ENCODE measurements around the gene OSMR.

The OSMR gene

DNA sequence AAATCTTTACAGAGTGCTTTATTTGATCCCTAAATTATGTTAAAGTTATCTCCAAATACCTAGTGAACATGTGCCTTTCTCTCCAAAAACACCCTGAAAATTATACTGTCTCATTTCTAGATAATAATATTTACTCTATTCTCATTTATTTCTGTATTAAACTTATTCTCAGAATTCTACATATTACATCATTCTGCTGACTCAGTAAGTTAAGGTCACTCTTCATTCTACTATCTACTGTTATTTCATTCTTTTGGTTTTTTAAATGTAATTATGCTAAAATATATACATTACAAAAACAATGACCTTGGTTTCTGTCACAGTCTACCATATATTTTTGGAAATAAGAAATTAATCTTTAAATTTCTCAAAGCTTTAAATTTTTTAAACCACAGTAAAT lies 132.2 kb downstream of the OSMR start:
- POLR2A ChIA-PET = no interaction called here
- Histone ChIP-seq H3K36me3 (ENCODE audit: control insufficient read depth in 2 of 2, insufficient read depth in 1 of 2, low read length in 2 of 2) (peaks cover 0 to 17% of the 10 kb centered on the region in 2 experiments; a peak in 2 of 3 replicates), H3K9me3 (ENCODE audit: control insufficient read depth, insufficient read depth, low read depth, low read length) (no peaks in the 10 kb centered on the region), H3K4me1 (ENCODE audit: control insufficient read depth, insufficient read depth, low read length) (no peaks in the 10 kb centered on the region), H3K4me3 (ENCODE audit: low read depth, low read length) (no peak overlapping the region), H3K27ac (ENCODE audit: extremely low read depth, low read depth, low read length) (no peak overlapping the region)
- TF ChIP-seq, protein P1, sequence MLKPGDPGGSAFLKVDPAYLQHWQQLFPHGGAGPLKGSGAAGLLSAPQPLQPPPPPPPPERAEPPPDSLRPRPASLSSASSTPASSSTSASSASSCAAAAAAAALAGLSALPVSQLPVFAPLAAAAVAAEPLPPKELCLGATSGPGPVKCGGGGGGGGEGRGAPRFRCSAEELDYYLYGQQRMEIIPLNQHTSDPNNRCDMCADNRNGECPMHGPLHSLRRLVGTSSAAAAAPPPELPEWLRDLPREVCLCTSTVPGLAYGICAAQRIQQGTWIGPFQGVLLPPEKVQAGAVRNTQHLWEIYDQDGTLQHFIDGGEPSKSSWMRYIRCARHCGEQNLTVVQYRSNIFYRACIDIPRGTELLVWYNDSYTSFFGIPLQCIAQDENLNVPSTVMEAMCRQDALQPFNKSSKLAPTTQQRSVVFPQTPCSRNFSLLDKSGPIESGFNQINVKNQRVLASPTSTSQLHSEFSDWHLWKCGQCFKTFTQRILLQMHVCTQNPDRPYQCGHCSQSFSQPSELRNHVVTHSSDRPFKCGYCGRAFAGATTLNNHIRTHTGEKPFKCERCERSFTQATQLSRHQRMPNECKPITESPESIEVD (tag by site-specific recombination; IDR thresholded peaks at IDR 0.05) = 0 out of 2 replicates have a peak, but pooled peaks have one; percentile 3
- TF ChIP-seq, protein P2, sequence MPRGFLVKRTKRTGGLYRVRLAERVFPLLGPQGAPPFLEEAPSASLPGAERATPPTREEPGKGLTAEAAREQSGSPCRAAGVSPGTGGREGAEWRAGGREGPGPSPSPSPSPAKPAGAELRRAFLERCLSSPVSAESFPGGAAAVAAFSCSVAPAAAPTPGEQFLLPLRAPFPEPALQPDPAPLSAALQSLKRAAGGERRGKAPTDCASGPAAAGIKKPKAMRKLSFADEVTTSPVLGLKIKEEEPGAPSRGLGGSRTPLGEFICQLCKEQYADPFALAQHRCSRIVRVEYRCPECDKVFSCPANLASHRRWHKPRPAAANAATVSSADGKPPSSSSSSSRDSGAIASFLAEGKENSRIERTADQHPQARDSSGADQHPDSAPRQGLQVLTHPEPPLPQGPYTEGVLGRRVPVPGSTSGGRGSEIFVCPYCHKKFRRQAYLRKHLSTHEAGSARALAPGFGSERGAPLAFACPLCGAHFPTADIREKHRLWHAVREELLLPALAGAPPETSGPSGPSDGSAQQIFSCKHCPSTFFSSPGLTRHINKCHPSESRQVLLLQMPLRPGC (tag by site-specific recombination; IDR thresholded peaks at IDR 0.05) = no peak
- TF ChIP-seq HOXD13 (CRISPR knock-in tag; IDR thresholded peaks at IDR 0.05; ENCODE audit: borderline replicate concordance) (no peak), ZNF624 (tag by site-specific recombination; IDR thresholded peaks at IDR 0.05) (no peak)
- TF ChIP-seq, protein P3, sequence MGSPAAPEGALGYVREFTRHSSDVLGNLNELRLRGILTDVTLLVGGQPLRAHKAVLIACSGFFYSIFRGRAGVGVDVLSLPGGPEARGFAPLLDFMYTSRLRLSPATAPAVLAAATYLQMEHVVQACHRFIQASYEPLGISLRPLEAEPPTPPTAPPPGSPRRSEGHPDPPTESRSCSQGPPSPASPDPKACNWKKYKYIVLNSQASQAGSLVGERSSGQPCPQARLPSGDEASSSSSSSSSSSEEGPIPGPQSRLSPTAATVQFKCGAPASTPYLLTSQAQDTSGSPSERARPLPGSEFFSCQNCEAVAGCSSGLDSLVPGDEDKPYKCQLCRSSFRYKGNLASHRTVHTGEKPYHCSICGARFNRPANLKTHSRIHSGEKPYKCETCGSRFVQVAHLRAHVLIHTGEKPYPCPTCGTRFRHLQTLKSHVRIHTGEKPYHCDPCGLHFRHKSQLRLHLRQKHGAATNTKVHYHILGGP (tag by site-specific recombination; IDR thresholded peaks at IDR 0.05) = 0 out of 2 replicates have a peak, but pooled peaks have one; percentile 15
- CTCF ChIA-PET = interaction anchor here (0.7 kb wide), 1 partner anchor 97 kb away, joined by 3 read pairs; no protein-coding TSS in a partner anchor

DNA sequence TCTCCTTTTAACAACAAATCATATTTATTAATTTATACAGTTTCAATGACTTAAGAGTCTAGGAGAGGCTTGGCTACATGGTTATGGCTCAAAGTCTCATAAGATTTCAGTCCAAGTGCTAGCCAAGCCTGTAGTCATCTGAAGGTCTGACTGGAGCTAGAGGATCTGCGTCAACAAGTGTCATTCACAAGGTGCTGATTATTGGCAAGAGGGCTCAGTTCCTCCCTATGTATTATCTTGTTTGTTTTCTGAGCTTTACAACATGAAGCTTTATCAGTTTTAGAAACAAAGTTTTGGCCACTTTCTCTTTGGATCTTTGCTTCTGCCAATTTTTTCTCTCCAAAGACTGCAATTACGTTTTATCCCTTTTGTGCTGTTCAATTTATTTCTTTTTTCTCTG lies 133.7 kb downstream of the OSMR start:
- CTCF ChIA-PET = interaction anchor here (0.6 to 0.9 kb wide), 3 partner anchors 49 to 559 kb away, joined by 3 read pairs; no protein-coding TSS in a partner anchor
- POLR2A ChIA-PET = no interaction called here
- no peak overlapping the region for H3K4me3 ChIP-seq (ENCODE audit: low read depth, low read length)
- H3K36me3 ChIP-seq (ENCODE audit: control insufficient read depth in 2 of 2, insufficient read depth in 1 of 2, low read length in 2 of 2) = peaks cover 0 to 17% of the 10 kb centered on the region in 2 experiments; a peak in 2 of 3 replicates
- no peak overlapping the region for H3K27ac ChIP-seq (ENCODE audit: extremely low read depth, low read depth, low read length)
- no peaks in the 10 kb centered on the region for H3K4me1 ChIP-seq (ENCODE audit: control insufficient read depth, insufficient read depth, low read length)
- TF ChIP-seq SCRT2 (tag by site-specific recombination; IDR thresholded peaks at IDR 0.05) (peak; percentile 73), ZNF776 (tag by site-specific recombination; IDR thresholded peaks at IDR 0.05; ENCODE audit: borderline replicate concordance) (no peak)
- H3K9me3 ChIP-seq (ENCODE audit: control insufficient read depth, insufficient read depth, low read depth, low read length) = no peaks in the 10 kb centered on the region

Data from HEK293 (cell line).